ENCODE data around the gene EPX.

EPX gene

GRCh38 chr17:58229384-58229783 lies 36.9 kb downstream of the EPX start:
- TF ChIP-seq, protein P1, sequence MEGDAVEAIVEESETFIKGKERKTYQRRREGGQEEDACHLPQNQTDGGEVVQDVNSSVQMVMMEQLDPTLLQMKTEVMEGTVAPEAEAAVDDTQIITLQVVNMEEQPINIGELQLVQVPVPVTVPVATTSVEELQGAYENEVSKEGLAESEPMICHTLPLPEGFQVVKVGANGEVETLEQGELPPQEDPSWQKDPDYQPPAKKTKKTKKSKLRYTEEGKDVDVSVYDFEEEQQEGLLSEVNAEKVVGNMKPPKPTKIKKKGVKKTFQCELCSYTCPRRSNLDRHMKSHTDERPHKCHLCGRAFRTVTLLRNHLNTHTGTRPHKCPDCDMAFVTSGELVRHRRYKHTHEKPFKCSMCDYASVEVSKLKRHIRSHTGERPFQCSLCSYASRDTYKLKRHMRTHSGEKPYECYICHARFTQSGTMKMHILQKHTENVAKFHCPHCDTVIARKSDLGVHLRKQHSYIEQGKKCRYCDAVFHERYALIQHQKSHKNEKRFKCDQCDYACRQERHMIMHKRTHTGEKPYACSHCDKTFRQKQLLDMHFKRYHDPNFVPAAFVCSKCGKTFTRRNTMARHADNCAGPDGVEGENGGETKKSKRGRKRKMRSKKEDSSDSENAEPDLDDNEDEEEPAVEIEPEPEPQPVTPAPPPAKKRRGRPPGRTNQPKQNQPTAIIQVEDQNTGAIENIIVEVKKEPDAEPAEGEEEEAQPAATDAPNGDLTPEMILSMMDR (IDR thresholded peaks at IDR 0.05; ENCODE audit: low read depth, low read length), result no peak
- DNase-seq (ENCODE audit: extremely low read depth, low read depth), result no peak

DNA sequence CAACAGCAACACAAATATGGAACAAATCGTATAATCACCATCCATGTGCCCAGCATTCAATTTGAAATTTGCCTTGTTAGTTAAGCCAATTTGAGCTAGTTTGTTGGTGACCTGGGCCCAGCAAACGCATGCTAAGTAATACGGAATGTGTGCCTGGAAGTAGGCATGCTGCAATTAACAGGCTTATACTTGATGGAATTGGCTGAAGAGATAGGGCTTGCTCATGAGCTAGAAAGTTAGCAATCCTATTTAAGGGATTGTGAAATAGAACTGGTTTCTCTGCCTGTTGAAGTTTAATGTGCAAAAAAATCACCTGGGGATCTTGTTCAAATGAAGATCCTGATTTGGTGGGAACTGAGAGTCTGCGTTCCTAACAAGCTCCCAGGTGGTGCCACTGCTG lies 37.4 kb downstream of the EPX start:
- DNase-seq (ENCODE audit: extremely low read depth, low read depth), result no peak
- TF ChIP-seq, protein P1 (IDR thresholded peaks at IDR 0.05; ENCODE audit: low read depth, low read length), result no peak

- TF ChIP-seq, protein P1 (IDR thresholded peaks at IDR 0.05; ENCODE audit: low read depth, low read length), result no peak
- DNase-seq (ENCODE audit: extremely low read depth, low read depth), result no peak
These were observed 39.1 kb downstream of the EPX start for GRCh38 chr17:58231641-58232040.

DNA sequence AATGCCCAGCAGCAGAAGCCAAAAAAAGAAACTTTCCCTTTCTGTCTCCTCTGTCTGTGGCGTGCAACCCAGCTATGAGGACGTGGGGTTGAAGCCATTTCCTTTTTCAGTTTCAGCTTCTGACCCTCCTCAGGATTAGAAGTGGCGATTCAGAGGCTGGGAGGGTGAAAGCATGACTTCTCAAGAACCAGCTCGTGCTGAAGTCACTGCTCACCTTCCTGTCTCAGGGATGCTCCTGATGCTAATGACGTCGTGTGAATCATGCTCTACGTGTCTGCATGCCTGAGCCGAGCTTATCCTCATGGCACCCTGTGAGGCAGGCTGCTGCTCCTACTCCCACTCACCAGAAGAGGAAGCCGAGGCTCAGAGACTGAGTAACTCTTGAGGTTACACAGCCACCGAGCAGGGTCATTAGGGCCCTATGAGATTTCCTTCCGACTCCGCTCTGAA lies 40.2 kb downstream of the EPX start:
- TF ChIP-seq, protein P1 (IDR thresholded peaks at IDR 0.05; ENCODE audit: low read depth, low read length), result no peak
- DNase-seq (ENCODE audit: extremely low read depth, low read depth), result no peak

DNA sequence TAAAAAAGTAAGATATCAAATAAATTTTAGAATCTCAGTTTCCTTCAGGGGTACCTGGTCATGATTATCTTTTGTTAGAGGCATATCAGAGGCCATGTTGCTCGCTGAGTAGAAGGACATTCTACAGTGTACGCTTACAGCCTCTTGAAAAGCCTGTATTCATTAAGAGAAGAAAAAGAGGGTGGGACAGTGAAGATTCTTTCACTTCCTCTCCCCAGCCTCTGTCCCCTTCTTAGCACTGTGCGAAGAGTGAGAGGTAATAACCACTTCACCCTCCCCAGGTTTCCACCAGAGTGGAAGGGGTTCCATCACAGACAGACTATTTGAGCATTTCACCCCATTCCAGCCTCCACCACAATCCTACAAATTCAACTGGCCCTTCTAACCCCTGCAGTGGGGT lies 41.0 kb downstream of the EPX start:
- TF ChIP-seq, protein P1 (IDR thresholded peaks at IDR 0.05; ENCODE audit: low read depth, low read length), result no peak
- DNase-seq (ENCODE audit: extremely low read depth, low read depth), result no peak

DNA sequence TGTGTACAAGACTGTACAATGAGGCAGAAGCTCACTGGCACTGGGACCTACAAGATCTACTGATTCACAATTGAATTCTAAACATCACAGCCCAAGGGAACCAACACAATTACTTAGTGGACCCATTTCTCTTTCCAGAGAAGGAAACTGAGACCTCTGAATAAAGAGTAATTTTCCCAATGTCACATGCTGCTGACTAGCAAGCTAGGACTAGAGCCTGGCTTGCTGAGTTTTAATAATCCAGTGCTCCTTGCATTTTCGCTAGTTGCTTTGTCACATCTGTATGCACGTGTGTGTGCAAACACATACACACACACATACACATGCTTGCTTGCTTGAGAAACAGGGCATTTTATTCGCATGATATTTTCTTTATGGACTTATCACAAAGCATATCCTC lies 42.0 kb downstream of the EPX start:
- no peak for DNase-seq (ENCODE audit: extremely low read depth, low read depth)
- TF ChIP-seq, protein P1 (IDR thresholded peaks at IDR 0.05; ENCODE audit: low read depth, low read length), result no peak

DNA sequence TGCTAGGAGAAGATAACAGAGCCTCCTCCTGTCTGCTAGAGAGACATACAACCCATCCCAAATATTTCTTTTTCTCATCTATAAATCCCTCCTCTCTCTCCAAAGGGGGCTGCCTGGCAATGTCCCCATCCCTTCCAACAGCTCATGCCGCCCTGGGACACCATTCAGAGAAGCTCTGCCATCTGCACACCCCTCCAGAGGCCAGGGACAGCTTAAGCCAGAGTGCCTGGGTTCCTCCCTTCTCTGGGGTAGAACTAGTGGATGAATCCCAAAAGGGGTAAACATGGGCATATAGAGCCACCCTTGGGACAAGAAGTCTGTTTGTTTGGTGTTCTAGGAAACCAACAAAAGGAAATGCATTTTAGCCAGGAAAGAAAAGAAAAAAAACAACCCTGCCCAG lies 43.3 kb downstream of the EPX start:
- TF ChIP-seq, protein P1 (IDR thresholded peaks at IDR 0.05; ENCODE audit: low read depth, low read length), result no peak
- DNase-seq (ENCODE audit: extremely low read depth, low read depth), result no peak

Data from AG09319 (cell line).